NB4 (cell line): ENCODE measurements around the gene GRK6.

ENCODE experiments used
- MYC ChIP-seq: IDR thresholded peaks from 2 replicates; pipeline ENCODE4 v1.6.1; 2011; ENCODE audit warnings: low read depth, low read length
- POLR2A ChIP-seq: IDR thresholded peaks from 2 replicates; pipeline ENCODE4 v1.6.1; 2011; ENCODE audit warnings: mild to moderate bottlenecking; ENCODE audit not compliant: insufficient read length; ENCODE audit errors: extremely low read depth
- TF ChIP-seq, protein P1 (sequence below): IDR thresholded peaks from one replicate; pipeline ENCODE4 v1.5.1; 2012; ENCODE audit warnings: low read depth, low read length
- TF ChIP-seq, protein P2 (sequence below): IDR thresholded peaks from 2 replicates; pipeline ENCODE4 v1.6.1; 2011; ENCODE audit warnings: low read depth, low read length

DNA sequence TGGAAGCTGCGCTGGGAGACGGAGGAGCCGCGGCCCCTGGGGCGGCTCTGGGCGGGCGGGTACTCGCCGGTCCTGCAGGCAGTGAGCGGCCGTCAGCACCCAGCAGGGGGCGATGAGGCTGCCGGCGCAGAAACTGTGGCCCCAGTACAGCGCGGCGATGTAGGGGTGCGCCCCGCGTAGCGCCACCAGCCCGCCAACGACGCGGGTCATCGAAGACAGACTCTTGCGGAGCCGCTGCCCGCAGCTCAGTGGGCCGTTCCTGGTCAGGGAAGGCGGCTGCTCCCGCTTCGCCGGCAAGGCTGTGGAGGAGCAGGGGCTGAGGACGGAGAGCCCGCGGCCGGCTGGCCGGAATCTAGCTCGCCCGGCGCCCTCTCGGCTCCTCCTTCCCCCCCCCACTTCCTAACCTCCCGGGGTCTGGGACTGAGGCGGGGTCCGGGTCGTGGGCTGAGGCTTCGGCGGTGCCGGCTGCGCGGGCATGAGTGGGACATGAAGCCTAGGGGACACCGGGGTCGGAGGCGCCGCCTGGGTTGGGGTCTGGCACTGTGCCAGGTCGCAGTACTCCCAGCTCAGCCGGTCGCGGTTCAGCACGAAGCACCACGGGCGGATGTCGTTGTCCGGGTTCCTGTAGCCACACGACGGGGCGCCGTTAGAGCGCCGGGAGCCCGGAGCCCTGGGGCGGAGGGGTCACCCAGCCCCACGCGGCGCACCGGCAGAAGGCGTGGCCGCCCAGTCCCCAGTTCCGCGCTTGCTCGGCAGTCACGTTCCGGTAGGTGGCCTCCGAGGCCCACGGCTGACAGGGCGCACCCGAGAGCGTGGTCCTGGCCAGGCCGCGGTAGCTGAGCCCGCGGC lies 22.5 kb upstream of the GRK6 start:
- TF ChIP-seq, protein P1, sequence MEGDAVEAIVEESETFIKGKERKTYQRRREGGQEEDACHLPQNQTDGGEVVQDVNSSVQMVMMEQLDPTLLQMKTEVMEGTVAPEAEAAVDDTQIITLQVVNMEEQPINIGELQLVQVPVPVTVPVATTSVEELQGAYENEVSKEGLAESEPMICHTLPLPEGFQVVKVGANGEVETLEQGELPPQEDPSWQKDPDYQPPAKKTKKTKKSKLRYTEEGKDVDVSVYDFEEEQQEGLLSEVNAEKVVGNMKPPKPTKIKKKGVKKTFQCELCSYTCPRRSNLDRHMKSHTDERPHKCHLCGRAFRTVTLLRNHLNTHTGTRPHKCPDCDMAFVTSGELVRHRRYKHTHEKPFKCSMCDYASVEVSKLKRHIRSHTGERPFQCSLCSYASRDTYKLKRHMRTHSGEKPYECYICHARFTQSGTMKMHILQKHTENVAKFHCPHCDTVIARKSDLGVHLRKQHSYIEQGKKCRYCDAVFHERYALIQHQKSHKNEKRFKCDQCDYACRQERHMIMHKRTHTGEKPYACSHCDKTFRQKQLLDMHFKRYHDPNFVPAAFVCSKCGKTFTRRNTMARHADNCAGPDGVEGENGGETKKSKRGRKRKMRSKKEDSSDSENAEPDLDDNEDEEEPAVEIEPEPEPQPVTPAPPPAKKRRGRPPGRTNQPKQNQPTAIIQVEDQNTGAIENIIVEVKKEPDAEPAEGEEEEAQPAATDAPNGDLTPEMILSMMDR: peak; percentile 49
- TF ChIP-seq MYC (peak; percentile 96), POLR2A (peak; percentile 34)
- TF ChIP-seq, protein P2, sequence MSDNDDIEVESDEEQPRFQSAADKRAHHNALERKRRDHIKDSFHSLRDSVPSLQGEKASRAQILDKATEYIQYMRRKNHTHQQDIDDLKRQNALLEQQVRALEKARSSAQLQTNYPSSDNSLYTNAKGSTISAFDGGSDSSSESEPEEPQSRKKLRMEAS: peak; percentile 91
